ENCODE results near the gene PLXNB2.

Gene PLXNB2

DNA sequence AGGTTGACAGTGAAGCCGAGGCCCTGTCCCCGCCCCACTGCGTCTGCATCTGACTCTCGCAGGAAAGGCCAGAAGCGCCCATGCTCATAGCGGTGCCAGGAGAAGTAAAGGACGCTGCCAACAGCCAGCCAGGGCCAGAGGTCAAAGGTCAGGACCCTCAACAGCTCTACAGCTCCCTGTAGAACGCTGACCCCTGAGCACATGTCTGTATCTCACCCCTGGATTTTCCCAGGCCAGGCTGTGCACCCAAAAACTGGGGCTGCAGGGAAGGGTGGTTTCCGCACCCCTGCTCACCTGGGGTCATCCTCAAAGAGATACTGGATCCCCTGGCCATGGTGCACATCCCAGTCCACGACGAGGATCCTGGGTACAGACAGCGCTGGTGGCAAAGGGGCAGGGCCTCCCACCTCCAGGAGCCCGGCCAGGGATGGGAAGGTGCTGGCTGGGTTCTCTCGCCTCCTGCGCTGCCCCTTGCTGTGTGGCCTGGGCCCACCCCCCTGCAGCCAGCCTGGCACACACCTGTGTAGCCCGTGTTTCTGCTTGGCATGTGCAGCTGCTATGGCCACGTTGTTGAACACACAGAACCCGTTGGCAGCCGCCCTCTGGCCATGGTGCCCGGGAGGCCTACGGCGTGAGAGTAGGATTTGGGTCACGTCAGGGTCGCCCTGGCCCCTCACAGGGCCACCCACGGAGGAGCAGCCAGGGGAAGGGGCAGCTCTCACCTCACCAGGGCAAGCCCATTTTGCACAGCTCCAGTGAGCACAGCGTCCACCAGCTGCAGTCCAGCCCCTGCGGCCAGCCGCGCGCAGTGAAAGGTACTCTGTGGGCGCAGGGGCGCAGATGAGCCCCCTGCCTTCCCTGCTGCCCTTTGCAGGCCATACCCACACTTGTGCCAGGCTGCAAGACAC, 57.9 kb downstream of the PLXNB2 start:
- no peak for DNase-seq

DNA sequence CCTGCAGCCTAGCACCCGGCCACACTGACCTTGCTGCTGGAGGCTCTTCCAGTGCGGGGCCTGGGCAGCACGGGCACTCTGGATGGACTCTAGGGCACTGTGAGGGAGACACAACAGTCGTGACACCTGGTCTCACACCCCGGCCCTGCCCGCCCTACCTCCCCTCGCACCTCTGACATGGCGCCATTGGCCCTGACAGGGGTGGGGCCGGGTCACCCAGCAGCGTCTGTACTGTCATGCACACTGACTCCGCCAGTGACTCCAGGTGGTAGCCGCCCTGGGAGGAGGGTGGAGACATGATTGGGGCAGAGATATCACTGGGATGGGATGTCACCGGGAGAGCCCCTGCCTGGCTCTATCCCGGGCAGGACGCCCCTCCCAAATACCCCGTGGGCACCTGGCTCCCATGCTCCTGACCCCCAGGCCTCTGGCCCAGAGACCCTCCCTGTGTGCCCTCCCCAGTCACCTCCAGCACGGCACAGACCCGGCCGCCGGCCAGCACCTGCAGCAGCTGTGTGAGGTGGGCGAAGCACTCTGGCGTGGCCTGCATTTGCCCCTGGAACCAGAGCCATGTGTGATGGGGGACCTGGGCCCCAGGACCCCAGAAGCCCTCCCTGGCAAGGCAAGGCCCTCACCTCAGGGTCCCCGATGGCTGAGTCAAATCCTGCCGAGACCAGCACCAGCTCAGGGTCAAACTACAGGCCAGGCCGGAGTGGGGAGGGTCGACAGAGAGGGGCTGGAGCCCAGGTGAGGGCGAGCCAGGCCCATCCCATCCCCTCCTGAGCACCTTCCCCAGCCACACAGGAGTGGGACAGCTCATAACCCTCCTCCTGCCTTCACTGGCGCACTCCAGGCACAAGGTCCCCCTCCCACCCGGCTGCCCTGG, 59.0 kb downstream of the PLXNB2 start:
- DNase-seq: no peak

DNA sequence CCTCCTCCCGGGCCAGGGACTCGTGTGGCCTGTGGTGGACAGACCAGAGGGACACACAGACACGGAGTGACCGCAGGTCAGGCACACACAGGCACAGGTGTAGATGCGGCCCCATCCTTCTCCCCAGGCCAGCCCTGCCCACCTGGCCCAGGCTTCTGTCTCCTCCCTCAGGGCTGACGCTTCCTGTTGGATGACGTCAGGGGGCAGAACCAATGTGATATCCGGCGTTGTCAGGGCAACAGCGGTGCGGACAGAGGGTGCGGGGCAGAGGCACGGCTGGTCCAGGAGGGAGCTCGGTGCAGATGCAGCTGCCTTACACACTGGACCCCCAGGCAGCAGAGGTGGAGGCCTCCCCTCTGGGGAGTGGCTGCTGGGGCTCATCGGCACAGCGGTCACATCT, 59.7 kb downstream of the PLXNB2 start:
- DNase-seq: peak; percentile 83 to 87

DNA sequence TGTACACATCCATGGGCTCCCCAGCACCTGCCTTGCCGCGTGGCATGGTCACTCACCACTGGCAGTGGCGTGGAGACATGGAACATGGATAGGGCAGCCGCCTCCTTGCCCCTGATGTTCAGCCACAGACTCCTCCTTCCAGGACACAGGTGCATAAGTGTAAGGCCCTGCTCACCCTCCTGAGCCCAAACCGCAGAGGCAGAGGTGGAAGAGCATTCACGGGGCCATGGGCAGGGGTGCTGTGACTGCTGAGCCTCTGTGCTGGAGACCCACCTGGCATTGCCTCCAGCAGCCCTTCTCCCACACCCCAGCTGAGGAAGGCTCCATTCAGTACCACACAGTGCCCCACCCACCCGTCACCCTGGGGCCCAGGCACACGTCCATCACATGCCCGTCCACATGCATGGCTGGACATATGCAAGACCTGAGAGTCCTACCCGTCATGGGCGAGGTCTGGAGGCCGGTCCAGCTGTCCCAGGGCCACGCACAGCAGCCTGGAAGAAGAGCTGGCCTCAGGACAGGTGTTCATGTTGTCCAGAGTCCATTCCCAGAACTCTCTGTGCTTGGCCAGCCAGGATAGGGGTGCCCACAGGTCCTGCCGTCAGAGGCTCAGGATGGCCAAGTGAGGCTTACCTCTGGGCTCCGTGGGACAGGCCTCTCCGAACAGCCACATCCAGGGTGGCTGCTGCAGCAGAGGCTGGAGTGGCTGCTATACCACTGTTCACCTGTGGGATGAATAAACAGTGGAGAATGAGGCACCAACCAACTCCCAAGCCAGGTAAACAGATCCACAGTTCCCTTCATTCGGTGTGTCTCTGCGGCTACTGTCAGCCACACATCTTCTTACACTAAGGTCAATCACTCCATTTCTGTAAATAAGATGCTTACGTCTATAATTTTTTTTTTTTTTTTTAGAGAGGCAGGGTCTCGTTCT, 60.9 kb downstream of the PLXNB2 start:
- DNase-seq: no peak

GRCh38 chr22:50245214-50246072, 62.0 kb downstream of the PLXNB2 start:
- no peak for DNase-seq

DNA sequence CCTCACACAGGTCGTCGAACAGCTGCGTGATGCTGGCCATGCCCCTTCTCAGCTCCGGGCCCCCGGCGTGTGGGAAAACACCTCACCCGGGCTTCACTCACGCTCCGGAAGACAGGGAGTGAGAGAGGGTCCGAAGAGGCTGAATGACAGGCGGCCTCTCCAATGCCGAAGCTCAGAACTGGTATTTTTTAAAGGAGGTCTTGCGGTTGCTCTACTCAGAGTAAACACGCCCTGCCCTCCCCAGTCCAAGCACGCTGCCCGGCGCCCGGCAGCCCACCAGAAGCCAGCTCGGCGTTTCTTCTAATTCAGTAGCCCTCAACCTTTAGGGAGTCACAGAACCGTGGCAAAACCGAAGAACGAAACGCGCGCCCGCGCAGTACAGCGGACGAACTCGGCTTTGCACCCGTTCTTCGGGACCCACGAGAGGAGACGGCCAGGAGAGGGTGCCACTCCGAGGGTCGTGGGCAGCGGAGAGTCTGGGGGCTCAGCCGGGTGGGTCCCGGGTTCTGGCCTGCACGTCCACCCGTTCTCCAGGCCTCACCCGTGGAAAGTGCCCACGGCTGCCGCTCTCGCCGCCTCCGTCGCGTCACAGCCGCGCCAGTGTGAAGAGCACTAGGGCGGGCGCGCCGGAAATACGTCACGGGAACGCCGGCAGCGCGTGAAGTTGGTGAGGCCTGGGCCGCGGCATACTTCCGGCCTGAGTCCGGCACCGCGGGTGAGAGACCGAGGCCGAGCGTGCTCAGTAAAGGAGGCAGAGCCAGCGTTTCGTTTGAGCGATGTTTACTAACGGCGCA, 62.8 kb downstream of the PLXNB2 start, which contains the start of gene TUBGCP6:
Gene TUBGCP6 (minus strand): TSS at position 604 of the 794 bp plus-strand sequence. CDS start 564 bp downstream, at position 40.
- peak; percentile 79 to 90 for DNase-seq

DNA sequence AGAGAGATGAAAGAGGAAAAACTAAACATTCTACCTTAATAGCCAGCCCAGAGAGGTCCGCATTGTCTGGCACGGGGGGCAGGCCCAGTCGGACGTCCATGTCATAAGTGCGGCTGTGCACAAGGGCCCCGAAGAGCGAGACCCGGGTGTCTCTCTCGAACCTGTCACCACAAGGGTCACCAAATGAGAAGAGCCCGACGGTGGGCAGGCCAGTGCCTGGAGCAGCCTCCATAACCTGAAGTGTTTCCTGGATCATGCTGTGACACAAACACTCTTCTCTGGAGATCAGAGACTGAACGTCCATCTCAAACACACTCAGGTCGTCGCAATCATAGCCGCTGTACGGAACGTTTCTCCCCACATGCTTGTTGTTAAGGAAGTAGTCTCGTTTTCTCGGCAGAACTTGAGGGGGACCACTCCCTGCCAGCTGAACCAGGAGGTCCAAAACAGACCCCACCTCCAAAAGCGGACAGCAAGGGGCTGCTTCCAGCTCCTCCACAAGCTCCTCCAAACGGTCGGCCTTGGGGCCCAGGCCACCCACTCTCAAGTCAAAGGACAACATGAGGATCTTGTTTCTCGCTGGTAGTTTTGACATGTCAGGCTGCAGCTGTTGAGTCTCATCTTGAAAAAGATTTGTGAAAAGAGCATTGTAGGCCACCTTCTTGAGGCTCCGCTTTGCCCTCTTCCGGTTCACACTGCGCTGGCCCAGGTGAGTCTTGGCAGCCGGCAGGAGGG, 63.6 kb downstream of the PLXNB2 start:
- no peak for DNase-seq

GRCh38 chr22:50242406-50242949, 65.0 kb downstream of the PLXNB2 start:
- DNase-seq: no peak

- no peak for DNase-seq
Observed at GRCh38 chr22:50238755-50239154, 68.7 kb downstream of the PLXNB2 start.

DNA sequence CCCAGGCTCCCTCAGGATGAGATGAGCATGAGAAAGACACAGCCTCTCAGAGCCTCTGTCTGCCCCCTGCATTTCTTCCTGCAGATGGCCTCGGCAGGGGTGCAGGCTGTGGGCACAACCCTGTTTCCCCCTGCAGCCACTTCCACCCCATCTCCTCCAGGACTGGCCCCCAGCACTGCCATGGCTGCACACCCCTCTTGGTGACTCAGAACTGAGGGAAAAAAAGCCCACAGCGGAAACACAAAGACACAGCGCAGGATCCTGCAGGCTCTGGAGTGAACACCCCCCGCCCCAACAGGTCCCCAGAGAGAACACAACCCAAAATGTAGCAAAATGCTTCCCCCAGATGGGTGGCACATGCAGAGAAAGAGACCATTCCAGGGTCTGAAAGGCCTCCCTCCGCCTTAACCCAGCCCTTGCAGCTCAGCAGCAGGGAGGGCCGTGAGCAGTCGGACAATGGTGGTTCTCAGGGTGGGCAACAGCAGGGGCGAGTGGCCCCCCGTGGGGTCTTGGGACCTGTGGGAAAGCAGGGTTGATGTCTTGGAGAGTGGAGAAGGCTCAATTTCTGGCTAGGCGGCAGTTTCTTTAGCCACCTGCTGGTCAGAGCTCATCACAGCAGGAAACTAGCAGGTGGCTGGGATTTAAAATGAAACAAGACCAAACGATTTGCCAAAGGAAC, 70.6 kb downstream of the PLXNB2 start:
- DNase-seq: peak; percentile 8 to 44

DNA sequence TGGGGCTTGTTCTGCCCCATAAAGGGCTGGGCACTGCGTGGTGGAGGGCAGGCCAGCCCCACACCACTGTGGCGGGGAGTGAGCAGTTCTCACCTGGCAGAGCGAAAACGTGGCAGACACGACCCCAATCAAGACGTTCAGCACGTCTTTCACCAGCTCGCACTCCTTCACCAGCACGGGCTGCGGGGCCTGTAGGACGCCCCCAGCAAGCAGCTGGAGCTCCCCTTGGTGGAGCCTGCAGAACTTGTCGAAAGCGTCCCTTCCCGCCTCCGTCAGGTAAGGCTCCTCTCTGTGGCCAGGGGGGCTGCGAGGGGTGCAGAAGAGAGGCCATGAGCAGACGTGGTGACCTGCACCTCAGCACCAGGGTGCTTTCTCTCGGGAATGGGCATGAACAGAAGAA, 74.2 kb downstream of the PLXNB2 start:
- DNase-seq: no peak

- DNase-seq: no peak
Observed at GRCh38 chr22:50232481-50233151, 74.8 kb downstream of the PLXNB2 start.

DNA sequence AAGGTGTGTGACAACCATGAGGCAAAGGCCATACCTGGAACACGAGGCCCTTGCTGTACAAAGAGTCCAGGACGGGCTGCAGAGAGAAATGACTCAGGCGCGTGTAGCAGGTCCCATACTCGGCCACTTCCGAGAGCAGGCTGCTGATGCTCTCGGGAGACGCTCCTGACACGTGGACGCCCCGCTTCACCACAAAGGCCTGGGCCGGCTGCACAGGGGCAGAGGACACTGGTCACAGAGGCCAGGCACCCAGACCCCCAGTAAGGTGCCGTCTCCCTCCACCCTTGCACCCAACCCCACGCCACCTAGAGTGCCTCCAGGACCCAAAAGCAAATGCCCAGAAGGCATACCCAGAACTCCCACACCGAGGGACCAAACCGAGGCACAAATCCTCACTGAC, 78.1 kb downstream of the PLXNB2 start:
- DNase-seq: no peak

- no peak for DNase-seq
Observed at GRCh38 chr22:50228366-50228765, 79.1 kb downstream of the PLXNB2 start.

- no peak for DNase-seq
Observed at GRCh38 chr22:50227579-50228215, 79.7 kb downstream of the PLXNB2 start.

- no peak for DNase-seq
Observed at GRCh38 chr22:50226875-50227165, 80.6 kb downstream of the PLXNB2 start.

- no peak for DNase-seq
Observed at GRCh38 chr22:50226063-50226874, 81.2 kb downstream of the PLXNB2 start.

Data from NCI-H2081 (cell line).